ENCODE data around the gene NSL1. TPM values are rescaled to one million over a fixed set of nuclear protein-coding genes. Genes with fewer than 3 reads are reported as not detected.

Gene NSL1
- total and polyA plus RNA-seq, 9 of the 15 experiments (the other 6 are each of a cell fraction or from before 2014, with no cell fraction given), result 53.5 to 108 (median 59.1) TPM

DNA sequence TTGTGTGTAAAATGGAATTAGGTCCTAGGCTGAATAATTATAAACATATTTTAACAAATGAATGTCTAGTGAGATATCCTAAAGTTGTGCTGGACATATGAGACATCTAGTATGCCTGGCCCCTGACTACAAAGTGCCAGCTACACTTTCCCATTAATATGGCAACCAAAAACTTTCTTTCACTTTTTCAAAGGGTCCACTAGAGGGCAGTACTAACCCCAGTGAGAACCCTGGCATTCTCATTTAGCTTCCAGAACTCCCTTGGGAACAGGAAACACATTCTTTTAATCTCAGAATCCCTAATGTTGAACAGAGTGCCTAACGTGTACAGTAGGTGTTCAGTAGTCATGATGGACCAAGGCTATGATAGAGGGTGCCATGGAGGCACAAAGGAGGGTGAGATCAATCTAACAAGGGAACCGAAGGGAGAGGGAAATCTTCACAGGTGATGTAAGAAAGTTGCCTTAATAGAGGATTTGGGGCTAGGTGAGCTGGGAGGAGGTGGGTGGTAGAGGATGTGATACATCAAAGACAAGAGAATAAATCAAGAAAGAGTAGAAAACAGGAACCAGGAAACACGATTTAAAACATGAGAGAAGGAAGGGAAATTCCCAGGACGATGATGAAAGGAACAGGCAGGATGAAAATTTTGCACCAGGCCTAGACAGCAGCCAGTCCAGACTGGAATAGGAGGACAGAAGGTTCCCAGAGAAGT is 41.6 kb downstream of the NSL1 start (continued):
- peak; percentile 10; the same call in 1 of the 2 replicates for TF ChIP-seq ATF3 (IDR thresholded peaks at IDR 0.05)
- no peak for TF ChIP-seq ATF3 (CRISPR knock-in tag; conservative IDR thresholded peaks at IDR 0.05)
- peak; percentile 28; the same call in 1 of the 2 replicates for TF ChIP-seq SMARCA5 (IDR thresholded peaks at IDR 0.05)
- TF ChIP-seq SIN3A (IDR thresholded peaks at IDR 0.05; ENCODE audit: borderline replicate concordance in 2 of 2, control insufficient read depth in 1 of 2, low read depth in 2 of 2, low read length in 2 of 2), result no peak
- TF ChIP-seq, protein P1, sequence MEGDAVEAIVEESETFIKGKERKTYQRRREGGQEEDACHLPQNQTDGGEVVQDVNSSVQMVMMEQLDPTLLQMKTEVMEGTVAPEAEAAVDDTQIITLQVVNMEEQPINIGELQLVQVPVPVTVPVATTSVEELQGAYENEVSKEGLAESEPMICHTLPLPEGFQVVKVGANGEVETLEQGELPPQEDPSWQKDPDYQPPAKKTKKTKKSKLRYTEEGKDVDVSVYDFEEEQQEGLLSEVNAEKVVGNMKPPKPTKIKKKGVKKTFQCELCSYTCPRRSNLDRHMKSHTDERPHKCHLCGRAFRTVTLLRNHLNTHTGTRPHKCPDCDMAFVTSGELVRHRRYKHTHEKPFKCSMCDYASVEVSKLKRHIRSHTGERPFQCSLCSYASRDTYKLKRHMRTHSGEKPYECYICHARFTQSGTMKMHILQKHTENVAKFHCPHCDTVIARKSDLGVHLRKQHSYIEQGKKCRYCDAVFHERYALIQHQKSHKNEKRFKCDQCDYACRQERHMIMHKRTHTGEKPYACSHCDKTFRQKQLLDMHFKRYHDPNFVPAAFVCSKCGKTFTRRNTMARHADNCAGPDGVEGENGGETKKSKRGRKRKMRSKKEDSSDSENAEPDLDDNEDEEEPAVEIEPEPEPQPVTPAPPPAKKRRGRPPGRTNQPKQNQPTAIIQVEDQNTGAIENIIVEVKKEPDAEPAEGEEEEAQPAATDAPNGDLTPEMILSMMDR (IDR thresholded peaks at IDR 0.05 in 2 of 3, conservative IDR thresholded peaks at IDR 0.05 in 1 of 3; ENCODE audit: insufficient read depth in 2 of 3, low read depth in 1 of 3, low read length in 3 of 3), result peak; percentile 71 to 83 (median 82)
- TF ChIP-seq HLTF (IDR thresholded peaks at IDR 0.05), result 0 out of 2 replicates have a peak, but pooled peaks have one; percentile 25
- no peak for TF ChIP-seq STAT5A (IDR thresholded peaks at IDR 0.05; ENCODE audit: borderline replicate concordance, low read length)
- 0 out of 2 replicates have a peak, but pooled peaks have one; percentile 28 for TF ChIP-seq EP300 (IDR thresholded peaks at IDR 0.05; ENCODE audit: low read length)
- peak; percentile 15; the same call in 1 of the 2 replicates for TF ChIP-seq JUND (IDR thresholded peaks at IDR 0.05; ENCODE audit: borderline replicate concordance, low read depth, low read length)
- TF ChIP-seq JUND (tag; IDR thresholded peaks at IDR 0.05; ENCODE audit: borderline replicate concordance, low read depth, low read length), result no peak
- TF ChIP-seq, protein P2, sequence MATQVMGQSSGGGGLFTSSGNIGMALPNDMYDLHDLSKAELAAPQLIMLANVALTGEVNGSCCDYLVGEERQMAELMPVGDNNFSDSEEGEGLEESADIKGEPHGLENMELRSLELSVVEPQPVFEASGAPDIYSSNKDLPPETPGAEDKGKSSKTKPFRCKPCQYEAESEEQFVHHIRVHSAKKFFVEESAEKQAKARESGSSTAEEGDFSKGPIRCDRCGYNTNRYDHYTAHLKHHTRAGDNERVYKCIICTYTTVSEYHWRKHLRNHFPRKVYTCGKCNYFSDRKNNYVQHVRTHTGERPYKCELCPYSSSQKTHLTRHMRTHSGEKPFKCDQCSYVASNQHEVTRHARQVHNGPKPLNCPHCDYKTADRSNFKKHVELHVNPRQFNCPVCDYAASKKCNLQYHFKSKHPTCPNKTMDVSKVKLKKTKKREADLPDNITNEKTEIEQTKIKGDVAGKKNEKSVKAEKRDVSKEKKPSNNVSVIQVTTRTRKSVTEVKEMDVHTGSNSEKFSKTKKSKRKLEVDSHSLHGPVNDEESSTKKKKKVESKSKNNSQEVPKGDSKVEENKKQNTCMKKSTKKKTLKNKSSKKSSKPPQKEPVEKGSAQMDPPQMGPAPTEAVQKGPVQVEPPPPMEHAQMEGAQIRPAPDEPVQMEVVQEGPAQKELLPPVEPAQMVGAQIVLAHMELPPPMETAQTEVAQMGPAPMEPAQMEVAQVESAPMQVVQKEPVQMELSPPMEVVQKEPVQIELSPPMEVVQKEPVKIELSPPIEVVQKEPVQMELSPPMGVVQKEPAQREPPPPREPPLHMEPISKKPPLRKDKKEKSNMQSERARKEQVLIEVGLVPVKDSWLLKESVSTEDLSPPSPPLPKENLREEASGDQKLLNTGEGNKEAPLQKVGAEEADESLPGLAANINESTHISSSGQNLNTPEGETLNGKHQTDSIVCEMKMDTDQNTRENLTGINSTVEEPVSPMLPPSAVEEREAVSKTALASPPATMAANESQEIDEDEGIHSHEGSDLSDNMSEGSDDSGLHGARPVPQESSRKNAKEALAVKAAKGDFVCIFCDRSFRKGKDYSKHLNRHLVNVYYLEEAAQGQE (IDR thresholded peaks at IDR 0.05; ENCODE audit: borderline replicate concordance), result peak; percentile 64; the same call in 1 of the 2 replicates
- TF ChIP-seq, protein P2 (CRISPR knock-in tag; IDR thresholded peaks at IDR 0.05; ENCODE audit: low read depth), result no peak
- no peak for TF ChIP-seq KDM2B (CRISPR knock-in tag; IDR thresholded peaks at IDR 0.05)

All from K562 (cell line).